ENCODE data around the gene ADISSP. TPM values are rescaled to one million over a fixed set of nuclear protein-coding genes. Genes with fewer than 3 reads are reported as not detected.

The ADISSP gene
- total and polyA plus RNA-seq, 9 of the 15 experiments (the other 6 are each of a cell fraction or from before 2014, with no cell fraction given), result 1.4 to 70.6 (median 23.4) TPM

- H3K4me3 ChIP-seq, result no peak overlapping the region
- H4K20me1 ChIP-seq (replicated peaks; ENCODE audit: control insufficient read depth, insufficient read depth, low read length), result no peaks in the 10 kb centered on the region
- no TSS peak for BruUV-seq (replicated peaks)
- CTCF ChIA-PET (ENCODE audit: low intra/inter-chr PET ratio), result no interaction called here
- no peak for FAIRE-seq
- H3K9ac ChIP-seq (ENCODE audit: insufficient read depth in 1 of 2, low read depth in 2 of 2, low read length in 2 of 2), result no peak overlapping the region; a peak in 1 of 4 replicates
- H3K9me3 ChIP-seq (replicated peaks; ENCODE audit: control insufficient read depth, insufficient read depth, low read depth, low read length), result no peaks in the 10 kb centered on the region
- H3K4me1 ChIP-seq (replicated peaks in 1 of 2; ENCODE audit: control insufficient read depth in 2 of 2, insufficient read depth in 2 of 2, low read length in 2 of 2), result peaks cover 0 to 20% of the 10 kb centered on the region in 2 experiments; a peak in 2 of 5 replicates
- 87% methylated on average over 7 of the region's 16 CpGs for WGBS (ENCODE audit: insufficient coverage, low coverage, missing lambda C conversion rate)
- H3K4me2 ChIP-seq (ENCODE audit: insufficient read depth, low read length), result no peak overlapping the region
- H3K9me1 ChIP-seq (ENCODE audit: control insufficient read depth, insufficient read depth, low read length), result peaks cover 2% of the 10 kb centered on the region
- peaks cover 50% of the 10 kb centered on the region; the same call in 2 of the 3 replicates for H3K36me3 ChIP-seq (ENCODE audit: control insufficient read depth, insufficient read depth, low read length)
- DNase-seq (ENCODE audit: extremely low read depth in 1 of 4, low spot score in 3 of 4), result no peak
- no peak overlapping the region for H3K27ac ChIP-seq (ENCODE audit: extremely low read depth, low read depth, low read length)
- ATAC-seq, result no peak
- H3K79me2 ChIP-seq (ENCODE audit: control insufficient read depth, insufficient read depth, low read length), result no peaks in the 10 kb centered on the region
- no peak overlapping the region for H2AFZ ChIP-seq (ENCODE audit: low read depth, low read length)
- intact Hi-C loops (cut with micrococcal nuclease), result no loop called here
- in situ Hi-C loops (cut with MboI), result no loop called here
- POLR2A ChIA-PET, result interaction anchor here (0.6 to 1.2 kb wide), 2 partner anchors 14 to 17 kb away, joined by 3 to 4 read pairs; no protein-coding TSS in a partner anchor
- H3K27me3 ChIP-seq (ENCODE audit: control insufficient read depth in 2 of 2, insufficient read depth in 2 of 2, low read length in 2 of 2), result no peaks in the 10 kb centered on the region
- TF ChIP-seq NCOR1 (IDR thresholded peaks at IDR 0.05) (no peak), TCF7 (IDR thresholded peaks at IDR 0.05; ENCODE audit: borderline replicate concordance) (no peak), NFE2L1 (tag; IDR thresholded peaks at IDR 0.05; ENCODE audit: borderline replicate concordance, low read depth) (no peak), E2F3 (CRISPR knock-in tag; IDR thresholded peaks at IDR 0.05) (no peak), KDM5B (IDR thresholded peaks at IDR 0.05; ENCODE audit: insufficient replicate concordance, low read depth, low read length) (no peak), ZNF830 (CRISPR knock-in tag; IDR thresholded peaks at IDR 0.05) (no peak), RAD21 (CRISPR knock-in tag; conservative IDR thresholded peaks at IDR 0.05 in 1 of 2, IDR thresholded peaks at IDR 0.05 in 1 of 2) (no peak), NUFIP1 (IDR thresholded peaks at IDR 0.05; ENCODE audit: partially characterized antibody) (no peak), NR2C1 (IDR thresholded peaks at IDR 0.05) (no peak), NR2C1 (tag; IDR thresholded peaks at IDR 0.05) (no peak), ZNF347 (CRISPR knock-in tag; IDR thresholded peaks at IDR 0.05; ENCODE audit: low read depth) (no peak), RBM34 (IDR thresholded peaks at IDR 0.05; ENCODE audit: borderline replicate concordance, insufficient read depth, low read length) (no peak), TEAD1 (CRISPR knock-in tag; IDR thresholded peaks at IDR 0.05) (no peak), POLR2H (tag; IDR thresholded peaks at IDR 0.05; ENCODE audit: low read depth) (no peak)
- TF ChIP-seq, protein P1, sequence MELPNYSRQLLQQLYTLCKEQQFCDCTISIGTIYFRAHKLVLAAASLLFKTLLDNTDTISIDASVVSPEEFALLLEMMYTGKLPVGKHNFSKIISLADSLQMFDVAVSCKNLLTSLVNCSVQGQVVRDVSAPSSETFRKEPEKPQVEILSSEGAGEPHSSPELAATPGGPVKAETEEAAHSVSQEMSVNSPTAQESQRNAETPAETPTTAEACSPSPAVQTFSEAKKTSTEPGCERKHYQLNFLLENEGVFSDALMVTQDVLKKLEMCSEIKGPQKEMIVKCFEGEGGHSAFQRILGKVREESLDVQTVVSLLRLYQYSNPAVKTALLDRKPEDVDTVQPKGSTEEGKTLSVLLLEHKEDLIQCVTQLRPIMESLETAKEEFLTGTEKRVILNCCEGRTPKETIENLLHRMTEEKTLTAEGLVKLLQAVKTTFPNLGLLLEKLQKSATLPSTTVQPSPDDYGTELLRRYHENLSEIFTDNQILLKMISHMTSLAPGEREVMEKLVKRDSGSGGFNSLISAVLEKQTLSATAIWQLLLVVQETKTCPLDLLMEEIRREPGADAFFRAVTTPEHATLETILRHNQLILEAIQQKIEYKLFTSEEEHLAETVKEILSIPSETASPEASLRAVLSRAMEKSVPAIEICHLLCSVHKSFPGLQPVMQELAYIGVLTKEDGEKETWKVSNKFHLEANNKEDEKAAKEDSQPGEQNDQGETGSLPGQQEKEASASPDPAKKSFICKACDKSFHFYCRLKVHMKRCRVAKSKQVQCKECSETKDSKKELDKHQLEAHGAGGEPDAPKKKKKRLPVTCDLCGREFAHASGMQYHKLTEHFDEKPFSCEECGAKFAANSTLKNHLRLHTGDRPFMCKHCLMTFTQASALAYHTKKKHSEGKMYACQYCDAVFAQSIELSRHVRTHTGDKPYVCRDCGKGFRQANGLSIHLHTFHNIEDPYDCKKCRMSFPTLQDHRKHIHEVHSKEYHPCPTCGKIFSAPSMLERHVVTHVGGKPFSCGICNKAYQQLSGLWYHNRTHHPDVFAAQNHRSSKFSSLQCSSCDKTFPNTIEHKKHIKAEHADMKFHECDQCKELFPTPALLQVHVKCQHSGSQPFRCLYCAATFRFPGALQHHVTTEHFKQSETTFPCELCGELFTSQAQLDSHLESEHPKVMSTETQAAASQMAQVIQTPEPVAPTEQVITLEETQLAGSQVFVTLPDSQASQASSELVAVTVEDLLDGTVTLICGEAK (IDR thresholded peaks at IDR 0.05), result no peak
- TF ChIP-seq, protein P1 (CRISPR knock-in tag; IDR thresholded peaks at IDR 0.05), result no peak
These were observed 13.3 kb downstream of the ADISSP start for GRCh38 chr20:3754276-3754630.

All from K562 (cell line).